Osteocyte (in vitro differentiated cells): ENCODE results near the gene NOA1. TPM values are rescaled to one million over a fixed set of nuclear protein-coding genes. Genes with fewer than 3 reads are reported as not detected.

Experiments used
- DNase-seq: peaks from one replicate; pipeline ENCODE4 v3.0.0; 2021; ENCODE audit warnings: mixed read lengths; ENCODE audit not compliant: unreplicated experiment; ENCODE audit errors: extremely low spot score
- H3K27ac Mint-ChIP-seq: one replicate; pipeline ENCODE4 v1.8.0; 2021; ENCODE audit warnings: mild to moderate bottlenecking, mixed read lengths; ENCODE audit not compliant: unreplicated experiment
- H3K27me3 Mint-ChIP-seq: one replicate; pipeline ENCODE4 v1.8.0; 2021; ENCODE audit warnings: mixed read lengths; ENCODE audit not compliant: unreplicated experiment
- H3K36me3 Mint-ChIP-seq: one replicate; pipeline ENCODE4 v1.8.0; 2021; ENCODE audit warnings: mixed read lengths; ENCODE audit not compliant: unreplicated experiment
- H3K4me1 Mint-ChIP-seq: one replicate; pipeline ENCODE4 v1.8.0; 2021; ENCODE audit warnings: mixed read lengths; ENCODE audit not compliant: unreplicated experiment
- H3K4me3 Mint-ChIP-seq: one replicate; pipeline ENCODE4 v1.8.0; 2021; ENCODE audit warnings: mild to moderate bottlenecking, moderate library complexity, mixed read lengths; ENCODE audit not compliant: unreplicated experiment
- H3K9me3 Mint-ChIP-seq: one replicate; pipeline ENCODE4 v1.8.0; 2021; ENCODE audit warnings: mixed read lengths; ENCODE audit not compliant: unreplicated experiment
- long read RNA-seq: library from polyadenylated mRNA; unstranded; transcript quantifications from one replicate; pipeline ENCODE4 v2.0.0, GENCODE V29; 2021
- total RNA-seq: library from RNA; stranded (reverse); gene quantifications from 2 replicates; pipeline ENCODE4 v1.2.1, GENCODE V29; 2021
- TF ChIP-seq, protein P1 (sequence below): fragments of 200-600 bp; sonication (generic); IDR thresholded peaks from 2 replicates; pipeline ENCODE4 v1.5.0; 2021; ENCODE audit warnings: antibody characterized with exemption, mild to moderate bottlenecking, moderate library complexity

NOA1 gene
- 20.7 and 21.6 TPM in 2 replicates for total RNA-seq
- long read RNA-seq, transcript NOA1-201 (7 exons, 3,415 nt) = major isoform, 64 of 78 reads
- long read RNA-seq, partial matches to known transcripts = 8 of 78 reads
- long read RNA-seq, other reads (novel, unspliced or antisense) = 6 of 78 reads

- Mint-ChIP-seq H3K4me3 (peak within 1 kb of the TSS; percentile 98), H3K27ac (peak within 1 kb of the TSS; percentile 97), H3K9me3 (peaks cover 5% of the 10 kb centered on the region), H3K36me3 (peaks cover 18% of the 10 kb centered on the region), H3K4me1 (peaks cover 45% of the 10 kb centered on the region), H3K27me3 (no peaks in the 10 kb centered on the region)
- TF ChIP-seq, protein P1, sequence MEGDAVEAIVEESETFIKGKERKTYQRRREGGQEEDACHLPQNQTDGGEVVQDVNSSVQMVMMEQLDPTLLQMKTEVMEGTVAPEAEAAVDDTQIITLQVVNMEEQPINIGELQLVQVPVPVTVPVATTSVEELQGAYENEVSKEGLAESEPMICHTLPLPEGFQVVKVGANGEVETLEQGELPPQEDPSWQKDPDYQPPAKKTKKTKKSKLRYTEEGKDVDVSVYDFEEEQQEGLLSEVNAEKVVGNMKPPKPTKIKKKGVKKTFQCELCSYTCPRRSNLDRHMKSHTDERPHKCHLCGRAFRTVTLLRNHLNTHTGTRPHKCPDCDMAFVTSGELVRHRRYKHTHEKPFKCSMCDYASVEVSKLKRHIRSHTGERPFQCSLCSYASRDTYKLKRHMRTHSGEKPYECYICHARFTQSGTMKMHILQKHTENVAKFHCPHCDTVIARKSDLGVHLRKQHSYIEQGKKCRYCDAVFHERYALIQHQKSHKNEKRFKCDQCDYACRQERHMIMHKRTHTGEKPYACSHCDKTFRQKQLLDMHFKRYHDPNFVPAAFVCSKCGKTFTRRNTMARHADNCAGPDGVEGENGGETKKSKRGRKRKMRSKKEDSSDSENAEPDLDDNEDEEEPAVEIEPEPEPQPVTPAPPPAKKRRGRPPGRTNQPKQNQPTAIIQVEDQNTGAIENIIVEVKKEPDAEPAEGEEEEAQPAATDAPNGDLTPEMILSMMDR = no peak
- peak; percentile 99 for DNase-seq
Measured at GRCh38 chr4:56977321-56978012, at the start of gene NOA1. Gene NOA1 (minus strand): TSS chr4:56977606. CDS start chr4:56977585, 21 bp downstream.

- DNase-seq = no peak
- H3K27ac Mint-ChIP-seq = peak overlapping the region; percentile 70
- H3K4me1 Mint-ChIP-seq = peaks cover 61% of the 10 kb centered on the region
- TF ChIP-seq, protein P1 = no peak
- H3K27me3 Mint-ChIP-seq = no peaks in the 10 kb centered on the region
- peaks cover 64% of the 10 kb centered on the region for H3K36me3 Mint-ChIP-seq
- no peaks in the 10 kb centered on the region for H3K9me3 Mint-ChIP-seq
- no peak overlapping the region for H3K4me3 Mint-ChIP-seq
Measured at GRCh38 chr4:57023104-57023503, 45.7 kb upstream of the NOA1 start.

DNA sequence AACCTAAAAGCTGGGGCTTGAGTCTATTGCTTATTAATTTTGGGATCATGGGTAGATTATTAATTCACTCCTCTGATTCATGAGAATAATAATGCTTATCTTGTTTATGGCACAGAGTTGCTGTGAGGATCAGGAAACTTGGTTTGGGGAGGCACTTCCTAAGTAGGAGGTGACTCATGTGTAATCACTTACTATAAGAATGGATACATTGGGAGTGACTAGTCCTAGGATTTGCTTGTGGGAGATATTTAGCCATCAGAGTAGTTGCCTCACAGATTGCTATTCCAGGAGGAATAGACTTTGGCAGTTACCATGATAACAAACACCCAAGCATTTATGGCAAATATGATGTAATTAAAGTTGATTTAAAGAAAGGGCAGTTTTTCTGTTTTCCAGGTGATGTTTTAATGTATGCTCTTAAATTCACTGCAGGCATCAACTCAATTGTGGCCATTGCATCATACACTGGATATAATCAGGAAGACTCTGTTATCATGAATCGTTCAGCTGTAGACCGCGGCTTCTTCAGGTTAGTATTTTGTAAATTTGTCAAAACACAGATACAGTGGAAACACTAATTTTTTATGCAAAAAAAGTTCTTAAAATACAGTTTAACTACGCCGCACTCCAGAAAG is 43.2 kb upstream of the NOA1 start:
- H3K4me3 Mint-ChIP-seq = no peak overlapping the region
- H3K27ac Mint-ChIP-seq = peak overlapping the region; percentile 70
- peaks cover 48% of the 10 kb centered on the region for H3K36me3 Mint-ChIP-seq
- no peaks in the 10 kb centered on the region for H3K27me3 Mint-ChIP-seq
- DNase-seq = no peak
- H3K4me1 Mint-ChIP-seq = peaks cover 57% of the 10 kb centered on the region
- TF ChIP-seq, protein P1 = no peak
- no peaks in the 10 kb centered on the region for H3K9me3 Mint-ChIP-seq

GRCh38 chr4:57018980-57019379 is 41.6 kb upstream of the NOA1 start:
- TF ChIP-seq, protein P1 = peak; percentile 48
- Mint-ChIP-seq H3K4me1 (peaks cover 43% of the 10 kb centered on the region), H3K36me3 (peaks cover 41% of the 10 kb centered on the region), H3K9me3 (no peaks in the 10 kb centered on the region), H3K27ac (peak overlapping the region; percentile 70), H3K4me3 (no peak overlapping the region), H3K27me3 (no peaks in the 10 kb centered on the region)
- DNase-seq = no peak

GRCh38 chr4:57013543-57014120 is 36.2 kb upstream of the NOA1 start:
- Mint-ChIP-seq H3K4me3 (no peak overlapping the region), H3K9me3 (no peaks in the 10 kb centered on the region), H3K36me3 (peaks cover 38% of the 10 kb centered on the region), H3K27ac (peak overlapping the region; percentile 12), H3K27me3 (no peaks in the 10 kb centered on the region), H3K4me1 (no peaks in the 10 kb centered on the region)
- TF ChIP-seq, protein P1 = no peak
- DNase-seq = no peak
